ENCODE measurements around the gene ANXA6.
"Not testable (repeated sequence)": the region's sequence is repeated elsewhere in the genome, so short reads cannot be mapped to it uniquely, and the experiment has no call there.

The ANXA6 gene

DNA sequence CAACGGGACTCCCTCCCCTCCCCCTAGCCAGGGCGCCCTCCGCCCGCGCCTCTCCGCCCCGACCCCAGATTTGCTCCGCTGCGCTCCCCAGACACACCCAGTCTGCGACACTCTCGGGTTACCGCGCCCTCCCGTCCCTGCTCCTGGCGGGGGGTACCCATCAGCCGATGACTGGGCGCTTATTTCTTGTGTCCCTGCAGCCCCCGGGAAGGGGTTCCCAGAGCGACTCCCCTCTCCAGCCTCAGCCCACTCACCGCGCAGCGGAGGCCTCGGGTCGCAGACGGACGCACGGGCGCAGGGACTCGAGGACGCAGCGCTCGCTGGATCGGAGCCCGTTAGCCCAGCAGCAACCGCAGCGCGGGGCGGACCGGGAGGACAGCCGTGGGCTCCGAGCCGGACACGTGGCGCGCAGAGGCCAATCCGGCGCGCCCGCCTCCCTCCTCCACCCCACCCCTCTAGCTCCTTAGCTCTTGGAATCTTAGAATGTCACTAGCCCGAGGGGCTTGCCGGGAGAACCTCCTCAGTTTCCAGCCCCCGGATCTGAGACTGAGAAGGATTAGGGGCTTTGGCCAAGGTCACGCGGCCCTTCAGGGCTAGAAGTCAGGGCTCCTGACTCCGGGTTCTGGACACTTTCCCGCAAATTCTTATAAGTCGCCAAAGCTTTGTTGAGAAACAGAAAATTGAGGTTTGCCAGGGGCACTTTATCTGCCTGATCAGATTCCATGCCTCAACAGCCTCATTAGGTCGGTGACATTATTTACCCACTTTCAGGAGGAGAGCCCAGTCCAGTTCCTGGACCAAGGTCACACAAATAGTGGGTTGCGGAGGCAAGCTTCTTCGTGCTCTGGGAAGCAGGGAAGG is at the start of gene ANXA6:
Gene ANXA6 (minus strand): TSS at position 354 of the 861 bp plus-strand sequence. CDS start 9,878 bp downstream, outside the sequence.
- peak; percentile 16 for DNase-seq

DNA sequence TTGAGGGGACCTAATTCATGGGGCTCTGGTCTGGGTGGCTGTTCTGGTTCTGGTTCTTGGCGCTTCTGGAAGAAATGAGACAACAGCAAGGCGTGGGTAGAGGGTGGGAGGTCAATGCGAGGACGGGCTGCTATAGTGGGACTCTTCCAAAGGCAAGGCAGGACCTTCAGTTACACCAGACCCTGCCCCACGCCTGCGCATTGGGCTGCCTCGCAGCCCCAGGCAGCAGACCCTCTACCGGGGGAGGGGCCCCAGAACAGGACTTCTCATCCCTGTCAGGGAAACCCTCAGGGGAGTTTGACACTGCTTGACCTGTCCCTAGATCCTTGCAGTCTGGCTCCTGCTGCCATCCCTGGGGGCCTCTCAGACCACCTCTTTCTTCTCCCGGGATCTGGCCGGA is 47.8 kb upstream of the ANXA6 start:
- no peak for DNase-seq

DNA sequence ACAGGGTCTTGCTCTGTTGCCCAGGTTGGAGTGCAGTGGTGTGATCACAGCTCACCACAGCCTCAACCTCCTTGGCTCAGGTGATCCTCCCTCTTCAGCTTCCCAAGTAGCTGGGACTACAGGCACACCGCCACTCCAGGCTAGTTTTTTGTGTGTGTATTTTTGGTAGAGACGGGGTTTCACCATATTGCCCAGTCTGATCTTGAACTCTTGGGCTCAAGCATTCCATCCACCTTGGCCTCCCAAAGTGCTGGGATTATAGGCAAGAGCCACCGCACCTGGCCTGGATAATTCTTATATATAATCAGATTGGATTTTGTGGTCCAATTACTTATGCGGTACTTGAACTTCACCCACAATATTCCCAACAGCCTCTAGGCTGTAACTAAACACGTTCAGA is 46.5 kb upstream of the ANXA6 start:
- no peak for DNase-seq

DNA sequence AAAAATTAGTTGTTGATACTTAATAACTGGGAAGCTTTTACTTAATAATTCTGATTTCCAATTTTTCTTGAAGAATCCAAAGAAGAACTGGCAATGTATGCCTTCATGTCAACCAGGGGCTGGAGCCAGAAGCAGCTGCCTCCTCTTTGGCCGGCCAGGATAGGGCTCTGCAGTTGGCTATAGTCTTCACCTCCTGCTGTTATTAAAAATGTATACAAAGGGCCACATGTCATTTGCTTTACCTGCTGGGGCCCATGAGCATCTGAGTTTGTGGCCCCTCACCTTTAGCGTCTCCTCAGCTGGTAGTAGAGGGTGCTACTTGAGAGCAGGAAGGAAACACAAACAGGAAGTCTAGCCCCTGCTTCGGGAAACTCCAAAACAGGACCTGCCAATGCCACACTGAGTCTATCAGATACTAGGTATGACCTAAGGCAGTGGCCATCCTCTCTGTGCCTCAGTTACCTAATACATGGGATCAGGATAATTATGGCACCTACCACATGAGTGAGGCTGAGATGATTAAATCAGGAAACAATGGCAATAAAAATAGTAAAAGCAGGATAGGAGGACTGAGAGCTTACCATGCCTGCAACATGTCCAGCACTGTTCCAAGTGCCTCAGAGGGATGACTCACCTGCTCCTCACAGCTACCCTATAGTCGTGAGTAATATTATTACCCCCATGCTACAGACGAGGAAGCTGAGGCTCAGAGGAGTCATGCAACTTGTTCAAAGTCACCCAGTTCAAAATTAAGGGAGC is 45.0 kb upstream of the ANXA6 start:
- no peak for DNase-seq

DNA sequence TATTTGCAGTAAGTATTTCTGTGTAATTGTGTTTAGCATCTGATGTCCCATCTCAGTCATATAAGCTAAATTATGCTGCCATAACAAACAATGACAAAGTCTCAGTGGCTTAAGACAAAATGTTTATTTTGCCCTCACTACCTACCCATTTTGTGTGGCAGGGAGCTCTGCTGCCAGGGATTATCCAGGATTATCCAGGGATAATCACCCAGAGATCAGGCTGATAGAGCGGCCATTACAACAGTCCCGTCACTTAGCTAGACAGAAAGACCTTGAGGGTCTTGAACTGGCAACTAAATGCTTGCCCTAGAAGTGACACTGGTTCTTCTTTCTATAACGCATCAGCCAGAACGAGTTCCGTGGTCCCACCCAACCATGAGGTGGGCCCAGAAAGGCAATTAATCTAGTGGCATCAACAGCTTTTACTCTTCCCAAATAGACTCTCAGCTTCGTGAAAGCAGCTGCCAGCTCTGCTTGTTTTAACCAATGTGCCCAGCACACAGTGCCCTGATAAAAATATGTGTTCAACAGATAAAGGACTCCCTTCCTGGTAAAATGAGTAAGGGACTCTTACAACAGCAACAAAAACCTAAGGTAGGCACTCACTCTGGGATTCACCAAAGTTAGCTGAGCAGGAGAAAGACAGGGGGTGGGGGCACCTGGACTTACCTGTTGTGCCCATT is 43.5 kb upstream of the ANXA6 start:
- no peak for DNase-seq

DNA sequence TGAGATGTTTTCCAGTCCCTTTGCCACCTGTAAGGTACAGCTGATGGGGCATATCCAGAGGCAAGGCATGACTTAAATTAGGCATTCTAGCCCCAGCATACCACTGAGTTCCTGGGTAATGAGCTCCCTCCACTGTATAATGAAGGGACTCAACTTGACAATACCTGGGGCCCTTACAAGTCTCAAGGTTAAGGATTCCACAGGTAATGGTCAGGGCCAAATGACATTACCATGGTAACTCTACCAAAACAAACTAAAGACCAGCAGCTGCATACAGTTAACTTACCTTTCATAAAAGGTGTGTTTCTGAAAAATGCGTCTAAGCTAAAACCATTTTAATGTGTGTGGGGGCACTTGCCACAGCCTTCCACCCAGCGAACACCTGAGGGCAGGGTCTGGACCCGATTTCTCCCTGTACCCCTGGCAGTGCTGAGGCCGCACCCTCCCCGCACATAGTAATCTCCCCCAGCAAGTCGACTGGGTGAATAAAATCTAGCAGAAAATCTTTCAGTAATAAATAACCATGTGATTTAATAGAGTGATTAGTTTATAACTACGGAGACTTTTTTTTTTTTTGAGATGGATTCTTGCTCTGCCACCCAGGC is 42.1 kb upstream of the ANXA6 start:
- no peak for DNase-seq

DNA sequence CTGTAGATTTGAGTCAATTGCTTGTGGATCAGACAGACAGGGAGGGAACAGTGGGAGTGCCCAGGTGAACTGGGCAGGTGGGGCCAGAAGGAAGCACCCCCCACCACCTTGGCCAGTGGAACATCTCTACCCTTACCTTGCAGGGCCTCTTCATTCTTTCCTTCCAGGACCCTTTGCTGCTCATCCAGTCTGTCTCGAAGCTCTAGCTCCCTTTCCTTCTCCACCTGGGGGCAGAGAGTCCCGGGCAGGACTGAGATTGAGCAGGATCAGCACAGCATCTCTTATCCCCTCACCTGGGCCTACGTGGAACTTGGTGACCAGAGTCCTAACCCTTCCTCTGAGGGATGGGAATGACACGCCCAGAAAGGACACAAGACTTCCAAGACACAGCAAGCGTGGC is 41.3 kb upstream of the ANXA6 start:
- DNase-seq: no peak

DNA sequence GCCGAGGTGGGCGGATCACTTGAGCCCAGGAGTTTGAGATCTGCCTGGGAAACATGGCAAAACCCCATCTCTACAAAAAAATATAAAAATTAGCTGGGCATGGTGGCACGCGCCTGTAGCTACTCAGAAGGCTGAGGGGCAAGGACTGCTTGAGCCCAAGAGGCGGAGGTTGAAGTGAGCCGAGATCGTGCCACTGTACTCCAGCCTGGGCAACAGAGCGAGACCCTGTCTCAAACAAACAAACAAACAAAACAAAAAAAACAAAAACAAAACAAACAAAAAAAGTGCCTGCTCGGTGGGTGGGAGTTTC is 39.7 kb upstream of the ANXA6 start:
- not testable (repeated sequence) for DNase-seq

DNA sequence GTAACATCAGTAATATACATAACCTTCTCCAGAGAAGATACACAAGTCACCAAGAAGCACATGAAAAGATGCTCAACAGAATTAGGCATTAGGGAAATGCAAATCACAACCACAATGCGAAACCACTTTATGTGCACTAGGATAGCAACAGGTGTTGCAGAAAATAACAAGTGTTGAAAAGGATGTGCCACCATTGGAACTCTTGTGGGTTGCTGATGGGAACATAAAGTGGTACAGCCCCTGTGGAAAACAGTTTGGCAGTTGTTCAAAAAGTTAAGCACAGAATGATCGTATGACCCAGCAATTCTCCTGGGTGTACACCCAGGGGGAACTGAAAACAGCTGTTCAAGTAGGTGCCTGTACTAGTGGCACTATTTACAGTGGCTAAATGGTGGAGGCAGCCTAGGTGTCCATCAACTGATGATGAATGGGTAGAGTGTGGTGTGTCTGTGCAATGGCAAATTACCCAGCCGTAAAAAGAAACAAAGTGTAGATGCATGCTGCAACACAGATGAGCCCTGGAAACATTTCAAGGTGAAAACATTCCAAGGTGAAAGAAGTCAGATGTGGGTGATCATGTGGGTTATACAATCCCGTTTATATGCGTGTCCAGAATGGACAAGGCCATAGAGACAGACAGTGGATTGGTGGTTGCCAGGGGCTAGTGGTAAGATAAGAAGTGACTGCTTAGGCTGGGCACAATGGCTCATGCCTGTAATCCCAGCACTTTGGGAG is 39.1 kb upstream of the ANXA6 start:
- no peak for DNase-seq

DNA sequence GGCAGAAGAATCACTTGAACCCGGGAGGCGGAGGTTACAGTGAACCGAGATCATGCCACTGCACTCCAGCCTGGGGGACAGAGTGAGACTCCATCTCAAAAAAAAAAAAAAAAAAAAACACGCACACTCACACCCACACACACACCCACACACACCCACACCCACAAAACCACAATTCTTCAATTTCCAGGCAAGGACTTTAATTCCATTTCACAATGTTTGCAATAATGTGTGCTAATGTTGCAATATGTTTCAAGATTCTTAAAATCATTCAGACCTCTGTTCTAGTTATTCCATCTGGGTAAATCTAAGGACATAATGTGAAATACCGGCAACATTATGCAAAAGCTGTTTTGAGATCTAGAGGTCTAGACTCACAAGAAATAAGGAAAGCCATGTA is 38.0 kb upstream of the ANXA6 start:
- no peak for DNase-seq

DNA sequence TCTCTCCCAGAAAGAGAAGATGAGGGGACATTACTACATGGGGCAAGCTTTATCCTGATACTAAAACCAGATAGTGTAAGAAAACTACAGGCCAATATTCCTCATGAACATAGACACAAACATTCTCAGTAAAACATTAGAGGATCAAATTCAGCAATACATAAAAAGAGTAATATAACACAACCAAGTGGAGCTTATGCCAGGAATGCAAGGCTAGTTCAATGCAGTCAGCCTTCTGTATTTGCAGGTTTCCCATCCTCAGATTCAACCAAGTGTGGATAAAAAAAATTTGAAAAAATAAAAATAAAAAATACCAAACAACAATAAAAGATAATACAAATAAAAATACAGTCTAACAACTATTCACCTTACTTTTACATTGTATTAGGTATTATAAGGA is 35.0 kb upstream of the ANXA6 start:
- DNase-seq: no peak

DNA sequence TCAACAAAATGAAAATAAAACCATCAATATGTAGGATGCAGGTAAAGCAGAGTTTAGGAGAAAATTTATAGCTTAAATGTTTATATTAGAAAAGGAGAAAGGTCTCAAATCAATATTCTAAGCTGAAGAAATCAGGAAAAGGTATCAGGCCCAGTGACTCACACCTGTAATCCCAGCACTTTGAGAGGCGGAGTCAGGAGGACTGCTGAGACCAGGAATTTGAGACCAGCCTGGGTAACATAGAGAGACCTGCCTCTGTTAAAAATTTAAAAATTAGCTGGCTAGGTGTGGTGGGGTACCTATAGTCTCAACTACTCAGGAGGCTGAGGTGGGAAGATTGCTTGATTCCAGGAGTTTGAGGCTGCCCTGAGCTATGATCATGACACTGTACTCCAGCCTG is 34.1 kb upstream of the ANXA6 start:
- DNase-seq: no peak

DNA sequence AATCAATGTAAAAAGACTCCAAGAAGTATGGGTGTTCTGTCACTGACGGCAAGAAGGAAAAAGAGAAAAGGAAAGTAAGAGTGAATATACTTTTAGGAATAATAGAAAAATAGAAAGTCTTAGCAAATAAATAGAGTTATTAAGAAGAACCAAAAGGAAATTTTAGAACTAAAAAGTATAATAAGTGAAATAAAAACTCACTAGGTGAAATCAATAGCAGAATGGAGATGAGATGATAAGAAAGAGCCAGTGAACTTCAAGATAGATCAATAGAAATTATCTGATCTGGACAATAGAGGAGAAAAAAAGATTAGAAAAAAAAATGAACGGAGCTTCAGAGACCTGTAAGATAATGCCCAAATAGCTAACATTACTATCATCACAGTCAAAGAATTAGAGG is 31.6 kb upstream of the ANXA6 start:
- DNase-seq: no peak

DNA sequence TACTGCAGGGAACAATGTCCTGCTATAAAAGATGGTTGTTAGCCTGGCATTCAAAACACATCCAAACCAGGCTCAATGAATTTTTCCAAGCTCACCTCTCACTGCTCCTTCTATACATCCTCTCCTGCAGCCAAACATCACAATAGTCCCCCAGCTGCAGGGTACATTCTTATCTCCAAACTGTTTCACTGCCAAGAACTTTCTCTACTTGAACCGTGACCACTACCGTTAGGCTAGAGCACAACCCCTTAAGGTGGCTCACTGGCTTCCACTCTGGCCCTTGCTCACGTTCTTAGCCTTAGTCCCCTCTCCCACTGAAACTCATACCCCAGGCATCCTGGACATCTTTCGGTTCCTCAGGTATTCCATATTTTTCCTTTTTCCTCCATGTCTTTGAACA is 29.0 kb upstream of the ANXA6 start:
- no peak for DNase-seq

DNA sequence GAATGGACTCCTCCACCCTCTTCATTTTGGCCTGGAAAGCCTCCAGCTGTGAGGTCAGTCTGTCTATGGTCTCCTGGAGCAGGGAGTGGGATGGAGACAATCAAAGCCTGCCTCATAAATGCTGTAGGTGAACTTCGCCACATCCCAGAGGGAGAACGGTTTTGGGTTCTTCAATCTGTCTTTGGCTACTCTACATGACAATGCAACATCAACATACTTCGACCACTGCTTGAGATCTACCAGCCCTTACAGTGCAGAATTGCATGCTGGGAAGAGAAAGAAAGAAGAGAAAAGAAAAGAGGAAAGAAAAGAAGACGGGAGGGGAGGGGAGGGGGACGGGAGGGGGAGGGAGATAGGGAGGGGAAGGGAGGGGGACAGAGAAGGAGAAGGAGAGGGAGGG is 28.5 kb upstream of the ANXA6 start:
- no peak for DNase-seq

DNA sequence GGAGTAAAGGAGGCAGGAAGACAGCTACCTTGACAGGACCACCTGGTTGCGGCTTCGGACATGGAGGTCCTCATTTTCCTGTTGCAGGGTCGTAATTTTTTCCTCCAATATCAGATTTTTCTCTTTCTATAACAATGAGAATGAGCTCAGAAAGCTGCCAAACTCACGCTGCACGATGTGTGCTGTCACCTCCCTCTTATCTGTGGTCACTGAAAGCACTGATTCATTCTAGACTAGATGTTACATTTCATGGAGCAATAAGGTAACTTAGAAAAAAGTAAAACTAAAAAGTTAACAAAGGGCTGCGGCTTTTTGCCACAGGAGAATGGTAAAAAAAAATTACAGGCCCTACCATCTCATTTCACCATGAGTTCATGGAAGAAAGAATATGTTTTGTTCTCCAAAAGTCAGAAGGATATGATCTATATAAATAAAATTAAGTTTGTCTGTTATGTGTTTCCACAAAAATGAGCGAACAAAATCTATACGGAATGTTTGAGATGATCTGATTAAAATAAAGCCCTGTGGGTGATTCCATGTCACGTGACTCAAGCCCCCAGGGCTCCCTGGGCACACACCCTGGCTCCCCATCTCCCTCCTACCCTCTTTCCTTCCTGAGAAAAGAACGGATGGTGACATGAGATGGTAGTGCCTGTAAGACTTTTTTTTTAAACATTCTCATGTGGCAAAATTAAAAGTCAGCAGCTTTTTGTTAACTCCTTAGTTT is 26.9 kb upstream of the ANXA6 start:
- no peak for DNase-seq

DNA sequence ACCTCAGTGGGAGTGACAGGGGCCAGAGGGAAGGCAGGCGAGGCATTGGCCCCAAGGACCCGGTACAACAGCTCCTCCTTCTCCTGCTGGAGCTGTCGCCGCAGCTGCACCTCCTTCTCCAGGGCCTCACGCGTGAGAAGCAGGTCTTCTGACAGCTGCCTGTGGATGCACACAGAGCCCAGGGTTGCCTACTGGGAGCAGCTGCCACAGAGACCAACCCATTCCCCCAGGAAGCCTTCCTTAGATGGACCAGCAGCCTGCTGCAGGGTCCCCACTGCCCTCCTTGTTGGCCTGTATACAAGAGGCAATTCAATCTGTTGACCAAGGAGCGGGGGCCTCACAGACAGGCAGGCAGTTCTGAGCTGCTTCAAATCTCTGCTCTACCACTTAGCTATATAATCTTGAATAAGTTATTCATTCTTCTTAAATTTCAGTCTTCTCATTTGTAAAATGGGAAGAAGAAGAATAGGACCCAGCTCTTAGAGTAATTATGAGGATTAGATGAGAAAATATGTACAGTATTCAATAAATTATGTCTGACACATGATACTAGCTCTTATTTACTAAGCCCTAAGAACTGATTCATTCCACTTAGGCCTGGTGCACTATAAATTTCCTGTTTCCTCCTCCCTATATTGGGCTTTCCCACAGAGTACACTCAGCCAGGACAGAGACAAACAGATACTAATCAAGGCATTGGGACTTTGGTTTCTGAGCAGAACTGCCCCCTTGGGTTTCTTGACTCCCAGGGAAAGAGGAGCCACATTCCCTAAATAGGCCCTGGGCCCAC is 26.1 kb upstream of the ANXA6 start:
- no peak for DNase-seq

DNA sequence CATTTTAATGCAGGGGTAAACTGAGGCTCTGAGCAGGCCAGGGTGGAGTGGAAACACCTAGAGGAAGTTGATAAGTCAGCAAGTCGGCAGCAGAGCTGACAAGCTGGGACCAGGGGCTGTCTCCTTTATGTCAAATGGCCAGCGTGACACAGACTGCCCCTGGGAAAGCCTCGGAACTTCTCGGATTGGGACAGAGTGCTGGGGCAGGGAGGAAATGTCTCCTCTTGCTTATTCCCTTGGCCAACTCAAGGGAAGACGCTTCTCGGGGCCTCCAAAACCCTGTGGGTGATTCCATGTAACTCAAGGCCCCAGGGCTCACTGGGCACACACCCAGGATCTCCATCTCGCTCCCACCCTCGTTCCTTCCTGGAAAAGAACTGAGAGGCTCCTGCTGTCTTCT is 25.4 kb upstream of the ANXA6 start:
- no peak for DNase-seq

DNA sequence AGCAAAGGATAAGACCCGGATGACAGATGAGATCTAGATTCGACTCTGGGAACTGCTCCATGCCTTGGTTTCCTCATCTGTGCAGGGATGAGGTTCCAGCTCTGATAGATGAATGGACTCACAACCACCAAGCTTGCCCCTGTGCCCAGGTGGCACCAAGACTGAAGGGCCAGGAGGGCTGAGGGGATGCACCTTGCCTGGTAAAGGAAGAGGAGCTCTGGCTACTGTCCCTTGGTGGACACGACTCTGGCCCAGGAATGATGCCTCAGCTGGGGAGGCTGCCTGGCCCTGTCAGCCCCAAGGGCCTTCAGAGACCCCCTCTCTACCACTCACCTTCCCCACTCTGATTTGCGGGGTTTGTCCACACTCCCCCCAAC is 24.9 kb upstream of the ANXA6 start:
- DNase-seq: no peak

DNA sequence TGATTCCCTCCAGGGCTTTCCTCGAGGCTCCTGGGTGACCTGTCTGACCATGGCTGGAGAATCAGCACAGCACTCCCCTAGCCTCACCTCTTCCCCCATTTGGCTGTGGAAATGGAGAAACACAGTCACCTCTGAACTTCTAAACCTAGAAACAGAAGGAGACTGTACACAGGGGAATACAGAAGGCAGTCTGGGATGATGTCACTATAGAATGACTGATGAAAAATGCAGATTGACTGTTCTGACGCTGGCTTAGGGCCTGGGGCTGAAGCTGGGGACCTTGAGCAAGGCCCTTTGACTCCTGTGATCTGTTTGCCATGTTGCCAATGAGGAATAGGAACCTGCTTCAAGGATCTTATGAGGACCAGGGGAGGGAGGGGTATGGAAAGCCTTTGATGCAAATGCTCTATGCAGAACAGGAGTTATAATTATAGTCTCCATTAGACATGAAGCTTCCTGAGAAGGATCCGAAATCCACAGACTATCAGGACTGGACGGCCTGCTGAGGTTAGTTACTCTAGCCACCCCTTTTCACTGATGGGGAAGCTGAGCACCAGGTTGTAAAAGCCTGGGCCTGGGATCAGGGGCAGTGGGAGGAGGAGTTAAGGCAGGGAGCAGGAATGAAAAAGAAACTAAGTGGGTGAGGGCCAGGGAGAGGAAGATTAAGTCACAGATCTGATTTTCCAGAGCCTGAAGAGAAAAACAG is 24.4 kb upstream of the ANXA6 start:
- no peak for DNase-seq

DNA sequence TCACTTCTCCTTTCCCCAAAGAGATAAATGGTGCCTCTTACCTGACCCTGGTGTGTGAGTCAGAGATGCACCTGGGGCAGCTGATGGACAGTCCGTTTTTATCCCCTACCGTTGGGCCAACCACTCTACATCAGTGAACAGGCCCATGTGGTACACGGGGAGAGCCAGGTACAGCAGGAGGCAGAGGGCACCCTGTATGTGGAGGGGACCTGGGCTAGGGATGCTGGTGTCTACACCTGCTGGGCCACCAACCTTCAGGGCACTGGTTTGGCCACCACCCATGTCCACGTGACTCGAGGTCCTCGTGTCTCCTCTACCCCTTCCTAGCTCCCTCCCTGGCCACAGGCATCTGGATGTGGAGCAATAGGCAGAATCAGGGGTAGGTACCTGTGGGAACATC is 22.7 kb upstream of the ANXA6 start:
- no peak for DNase-seq

All from NCI-H510A (cell line).